Lung (tissue), 12 donors: ENCODE data around the gene RGS12. TPM values are rescaled to one million over a fixed set of nuclear protein-coding genes. Genes with fewer than 3 reads are reported as not detected.
A peak's percentile ranks its signal among the peaks of the same experiment; 100 is the strongest.

Source experiments
- ATAC-seq: fragments of 200-7000 bp; cut with Tn5 transposase; one replicate; pipeline ENCODE4 v1.9.1; 2020; ENCODE audit warnings: moderate number of reproducible peaks; ENCODE audit not compliant: insufficient read depth, low FRiP score
- DNase-seq, 3 donors: peaks; one replicate each; pipeline ENCODE4 v3.0.0-alpha.2; 2013 to 2017
- H3K27ac ChIP-seq, 2 donors: one replicate each; pipeline ENCODE4 v1.5.1; 2013; ENCODE audit warnings: mild to moderate bottlenecking in 2 of 2, moderate library complexity in 2 of 2, control low read depth in 1 of 2, inconsistent platforms in 1 of 2, low read depth in 1 of 2, low read length in 1 of 2
- H3K27me3 ChIP-seq, 3 donors: one replicate each; pipeline ENCODE4 v1.5.1; 2013; ENCODE audit warnings: low read length in 2 of 3; ENCODE audit not compliant: control insufficient read depth in 3 of 3, insufficient read depth in 3 of 3
- H3K36me3 ChIP-seq, 4 donors: one replicate each; pipeline ENCODE4 v1.5.1; 2013; ENCODE audit warnings: low read length in 4 of 4, mild to moderate bottlenecking in 1 of 4, moderate library complexity in 1 of 4; ENCODE audit not compliant: control insufficient read depth in 4 of 4, insufficient read depth in 4 of 4
- H3K4me1 ChIP-seq, 5 donors: one replicate each; pipeline ENCODE4 v1.5.1; 2013; ENCODE audit warnings: low read length in 5 of 5, mild to moderate bottlenecking in 2 of 5, moderate library complexity in 1 of 5; ENCODE audit not compliant: control insufficient read depth in 5 of 5, insufficient read depth in 5 of 5
- H3K4me3 ChIP-seq: one replicate; pipeline ENCODE4 v1.5.1; 2013; ENCODE audit warnings: mild to moderate bottlenecking, control low read depth, moderate library complexity
- H3K9ac ChIP-seq, 2 donors: one replicate each; pipeline ENCODE4 v1.5.1; 2013; ENCODE audit warnings: low read length in 2 of 2, control low read depth in 1 of 2; ENCODE audit not compliant: insufficient read depth in 1 of 2
- H3K9me3 ChIP-seq, 4 donors: one replicate each; pipeline ENCODE4 v1.5.1; 2013; ENCODE audit warnings: low read length in 3 of 4, mild to moderate bottlenecking in 1 of 4, moderate library complexity in 1 of 4; ENCODE audit not compliant: control insufficient read depth in 4 of 4, insufficient read depth in 3 of 4
- CTCF ChIP-seq: IDR thresholded peaks from 2 replicates; pipeline ENCODE4 v1.5.1; 2012; ENCODE audit warnings: mild to moderate bottlenecking; ENCODE audit errors: control extremely low read depth, extremely low read depth
- WGBS, 2 donors: extraction: QIAGEN DNeasy Blood & Tissue Kit; methylation state at CpG; one replicate each; pipeline ENCODE4 v1.1.7; 2013; 5-methylcytosine and 5-hydroxymethylcytosine counted together
- polyA plus RNA-seq, 2 donors: library from polyadenylated mRNA; stranded (reverse); fragments of 200-250 nt; gene quantifications; one replicate each; pipeline ENCODE4 v1.2.1, GENCODE V29; 2013
- total RNA-seq, 2 donors: library from RNA; depleted of rRNA in 1 of 2; stranded (reverse); fragments of >200 nt in 1 of 2; gene quantifications; one replicate each; pipeline ENCODE4 v1.2.1, GENCODE V29; 2014 to 2021
- donor health status: control.
- donor health status: control.
- donor health status: Bipolar disorder and iron deficiency.
- donor health status: healthy.
- donor health status: DM: yes; HTN: yes; CAD: no.

The RGS12 gene
- total and polyA plus RNA-seq, 4 donors = 15.4 to 76.6 (median 44.9) TPM

GRCh38 chr4:3269991-3270611, 22.7 kb upstream of the RGS12 start:
- ATAC-seq = no peak
- no peaks in the 10 kb centered on the region for H3K27me3 ChIP-seq
- no peaks in the 10 kb centered on the region for H3K36me3 ChIP-seq
- no peaks in the 10 kb centered on the region for H3K4me1 ChIP-seq
- no peak for DNase-seq
- 84 to 88% methylated on average over 17 of the region's 17 CpGs for WGBS, 2 donors
- no peak for TF ChIP-seq CTCF
- H3K4me3 ChIP-seq = no peak overlapping the region
- no peak overlapping the region for H3K27ac ChIP-seq
- H3K9me3 ChIP-seq = no peaks in the 10 kb centered on the region
- H3K9ac ChIP-seq = no peak overlapping the region

- no peak for TF ChIP-seq CTCF
- H3K27me3 ChIP-seq = no peaks in the 10 kb centered on the region
- no peaks in the 10 kb centered on the region for H3K36me3 ChIP-seq
- no peaks in the 10 kb centered on the region for H3K9me3 ChIP-seq
- H3K27ac ChIP-seq = no peak overlapping the region
- ATAC-seq = no peak
- no peak overlapping the region for H3K9ac ChIP-seq
- no peak overlapping the region for H3K4me3 ChIP-seq
- 88 to 95% methylated on average over 14 of the region's 14 CpGs for WGBS, 2 donors
- no peaks in the 10 kb centered on the region for H3K4me1 ChIP-seq
- DNase-seq = no peak
Observed at GRCh38 chr4:3271131-3271530, 21.7 kb upstream of the RGS12 start.

- Histone ChIP-seq H3K9me3 (no peaks in the 10 kb centered on the region), H3K27ac (no peak overlapping the region), H3K4me3 (no peak overlapping the region), H3K4me1 (no peaks in the 10 kb centered on the region), H3K9ac (no peak overlapping the region), H3K36me3 (no peaks in the 10 kb centered on the region), H3K27me3 (no peaks in the 10 kb centered on the region)
- 84 to 86% methylated on average over 9 of the region's 9 CpGs for WGBS, 2 donors
- ATAC-seq = no peak
- DNase-seq = peak in 2 of 3 donors; percentile 46 to 56
- TF ChIP-seq CTCF = no peak
Observed at GRCh38 chr4:3276986-3277385, 15.8 kb upstream of the RGS12 start.

- Histone ChIP-seq H3K27me3 (no peaks in the 10 kb centered on the region), H3K4me1 (no peaks in the 10 kb centered on the region), H3K36me3 (no peaks in the 10 kb centered on the region), H3K9ac (no peak overlapping the region), H3K4me3 (no peak overlapping the region), H3K27ac (no peak overlapping the region), H3K9me3 (no peaks in the 10 kb centered on the region)
- no peak for ATAC-seq
- WGBS, 2 donors = 90 to 98% methylated on average over 3 of the region's 3 CpGs
- TF ChIP-seq CTCF = no peak
- no peak for DNase-seq
Observed at GRCh38 chr4:3280466-3280865, 12.4 kb upstream of the RGS12 start.
